ENCODE measurements around the gene RNF224.

- TF ChIP-seq, protein P1, sequence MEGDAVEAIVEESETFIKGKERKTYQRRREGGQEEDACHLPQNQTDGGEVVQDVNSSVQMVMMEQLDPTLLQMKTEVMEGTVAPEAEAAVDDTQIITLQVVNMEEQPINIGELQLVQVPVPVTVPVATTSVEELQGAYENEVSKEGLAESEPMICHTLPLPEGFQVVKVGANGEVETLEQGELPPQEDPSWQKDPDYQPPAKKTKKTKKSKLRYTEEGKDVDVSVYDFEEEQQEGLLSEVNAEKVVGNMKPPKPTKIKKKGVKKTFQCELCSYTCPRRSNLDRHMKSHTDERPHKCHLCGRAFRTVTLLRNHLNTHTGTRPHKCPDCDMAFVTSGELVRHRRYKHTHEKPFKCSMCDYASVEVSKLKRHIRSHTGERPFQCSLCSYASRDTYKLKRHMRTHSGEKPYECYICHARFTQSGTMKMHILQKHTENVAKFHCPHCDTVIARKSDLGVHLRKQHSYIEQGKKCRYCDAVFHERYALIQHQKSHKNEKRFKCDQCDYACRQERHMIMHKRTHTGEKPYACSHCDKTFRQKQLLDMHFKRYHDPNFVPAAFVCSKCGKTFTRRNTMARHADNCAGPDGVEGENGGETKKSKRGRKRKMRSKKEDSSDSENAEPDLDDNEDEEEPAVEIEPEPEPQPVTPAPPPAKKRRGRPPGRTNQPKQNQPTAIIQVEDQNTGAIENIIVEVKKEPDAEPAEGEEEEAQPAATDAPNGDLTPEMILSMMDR (conservative IDR thresholded peaks at IDR 0.05; ENCODE audit: low read depth in 2 of 2) = no peak
- TF ChIP-seq REST (IDR thresholded peaks at IDR 0.05; ENCODE audit: unreplicated experiment) = no peak
- no peak for TF ChIP-seq EZH2phosphoT487 (IDR thresholded peaks at IDR 0.05; ENCODE audit: unreplicated experiment)
- no peak for TF ChIP-seq POLR2AphosphoS5 (IDR thresholded peaks at IDR 0.05; ENCODE audit: low read depth)
- TF ChIP-seq EZH2 (IDR thresholded peaks at IDR 0.05; ENCODE audit: low read depth, unreplicated experiment) = no peak
- no peak for TF ChIP-seq JUNB (IDR thresholded peaks at IDR 0.05; ENCODE audit: unreplicated experiment)
- TF ChIP-seq, protein P2, sequence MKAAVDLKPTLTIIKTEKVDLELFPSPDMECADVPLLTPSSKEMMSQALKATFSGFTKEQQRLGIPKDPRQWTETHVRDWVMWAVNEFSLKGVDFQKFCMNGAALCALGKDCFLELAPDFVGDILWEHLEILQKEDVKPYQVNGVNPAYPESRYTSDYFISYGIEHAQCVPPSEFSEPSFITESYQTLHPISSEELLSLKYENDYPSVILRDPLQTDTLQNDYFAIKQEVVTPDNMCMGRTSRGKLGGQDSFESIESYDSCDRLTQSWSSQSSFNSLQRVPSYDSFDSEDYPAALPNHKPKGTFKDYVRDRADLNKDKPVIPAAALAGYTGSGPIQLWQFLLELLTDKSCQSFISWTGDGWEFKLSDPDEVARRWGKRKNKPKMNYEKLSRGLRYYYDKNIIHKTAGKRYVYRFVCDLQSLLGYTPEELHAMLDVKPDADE (IDR thresholded peaks at IDR 0.05) = no peak
- no peak for TF ChIP-seq CREB1 (CRISPR knock-in tag; IDR thresholded peaks at IDR 0.05; ENCODE audit: low read depth)
- TF ChIP-seq STAT1 (IDR thresholded peaks at IDR 0.05; ENCODE audit: unreplicated experiment) = no peak
- no peak for TF ChIP-seq ZNF114 (CRISPR knock-in tag; IDR thresholded peaks at IDR 0.05)
- no peak for TF ChIP-seq ZNF462 (CRISPR knock-in tag; IDR thresholded peaks at IDR 0.05)
- no peak for TF ChIP-seq NANOG (IDR thresholded peaks at IDR 0.05; ENCODE audit: borderline replicate concordance)
- TF ChIP-seq ZNF331 (CRISPR knock-in tag; IDR thresholded peaks at IDR 0.05; ENCODE audit: low read depth) = no peak
Observed at GRCh38 chr9:137178939-137179630, 48.2 kb upstream of the RNF224 start.
